ENCODE measurements around the gene RAC2. TPM values are rescaled to one million over a fixed set of nuclear protein-coding genes. Genes with fewer than 3 reads are reported as not detected.

Gene RAC2
- total and polyA plus RNA-seq, 2 of the 8 experiments (the other 6 are each of a cell fraction or from before 2014, with no cell fraction given): 2.3 to 4.3 TPM

Small RNA genes within 50 kb of the gene (small RNA-seq; reads per million reads assigned to genes)
- not detected for gene Z82188.1 (ENCODE audit: insufficient read depth)

Other genes with a start within 250 kb of the RAC2 start
- gene TST, start 224.8 kb downstream of the RAC2 start, total RNA-seq (2021; fragmentation: NEBNext Ultra II Directional; extraction: Animal tissue kit (Norgen Biotek cat#: 25700)): 22.6 and 23.6 TPM in 2 replicates
- gene TST, start 224.8 kb downstream of the RAC2 start, polyA plus RNA-seq (2011; rRNA removed): 61.6 and 82.8 TPM in 2 replicates
- 86.0 and 89.9 TPM in 2 replicates for gene MPST, start 224.5 kb downstream of the RAC2 start, total RNA-seq (2021; fragmentation: NEBNext Ultra II Directional; extraction: Animal tissue kit (Norgen Biotek cat#: 25700))
- 124 and 229 TPM in 2 replicates for gene MPST, start 224.5 kb downstream of the RAC2 start, polyA plus RNA-seq (2011; rRNA removed)
- gene KCTD17, start 192.5 kb downstream of the RAC2 start, total RNA-seq (2021; fragmentation: NEBNext Ultra II Directional; extraction: Animal tissue kit (Norgen Biotek cat#: 25700)): 35.8 and 39.4 TPM in 2 replicates
- 44.0 and 69.0 TPM in 2 replicates for gene KCTD17, start 192.5 kb downstream of the RAC2 start, polyA plus RNA-seq (2011; rRNA removed)
- gene TMPRSS6, start 134.6 kb downstream of the RAC2 start, total RNA-seq (2021; fragmentation: NEBNext Ultra II Directional; extraction: Animal tissue kit (Norgen Biotek cat#: 25700)): not detected in 2 replicates
- gene TMPRSS6, start 134.6 kb downstream of the RAC2 start, polyA plus RNA-seq (2011; rRNA removed): 0.02 and 0.05 TPM in 2 replicates
- 0.67 and 1.3 TPM in 2 replicates for gene IL2RB, start 94.4 kb downstream of the RAC2 start, total RNA-seq (2021; fragmentation: NEBNext Ultra II Directional; extraction: Animal tissue kit (Norgen Biotek cat#: 25700))
- gene IL2RB, start 94.4 kb downstream of the RAC2 start, polyA plus RNA-seq (2011; rRNA removed): 0.67 and 1.1 TPM in 2 replicates
- gene C1QTNF6, start 56.0 kb downstream of the RAC2 start, total RNA-seq (2021; fragmentation: NEBNext Ultra II Directional; extraction: Animal tissue kit (Norgen Biotek cat#: 25700)): 3.1 and 4.6 TPM in 2 replicates
- 5.9 and 6.5 TPM in 2 replicates for gene C1QTNF6, start 56.0 kb downstream of the RAC2 start, polyA plus RNA-seq (2011; rRNA removed)
- 0.22 and 0.54 TPM in 2 replicates for gene SSTR3, start 31.8 kb downstream of the RAC2 start, total RNA-seq (2021; fragmentation: NEBNext Ultra II Directional; extraction: Animal tissue kit (Norgen Biotek cat#: 25700))
- gene SSTR3, start 31.8 kb downstream of the RAC2 start, polyA plus RNA-seq (2011; rRNA removed): 0.61 and 0.77 TPM in 2 replicates
- gene CYTH4, start 38.2 kb upstream of the RAC2 start, total RNA-seq (2021; fragmentation: NEBNext Ultra II Directional; extraction: Animal tissue kit (Norgen Biotek cat#: 25700)): not detected in 2 replicates
- 0.08 and 0.09 TPM in 2 replicates for gene CYTH4, start 38.2 kb upstream of the RAC2 start, polyA plus RNA-seq (2011; rRNA removed)
- 0.63 and 0.88 TPM in 2 replicates for gene ELFN2, start 183.2 kb upstream of the RAC2 start, total RNA-seq (2021; fragmentation: NEBNext Ultra II Directional; extraction: Animal tissue kit (Norgen Biotek cat#: 25700))
- 0.88 and 1.3 TPM in 2 replicates for gene ELFN2, start 183.2 kb upstream of the RAC2 start, polyA plus RNA-seq (2011; rRNA removed)
- gene MFNG, start 242.1 kb upstream of the RAC2 start, total RNA-seq (2021; fragmentation: NEBNext Ultra II Directional; extraction: Animal tissue kit (Norgen Biotek cat#: 25700)): 1.7 and 1.8 TPM in 2 replicates
- gene MFNG, start 242.1 kb upstream of the RAC2 start, polyA plus RNA-seq (2011; rRNA removed): 5.5 and 8.0 TPM in 2 replicates